RWPE2 (cell line): ENCODE data around the gene NEDD4L.

Experiments used
- ATAC-seq: fragments of 200-7000 bp; cut with Tn5 transposase; 3 replicates; pipeline ENCODE4 v1.9.1; 2021; ENCODE audit warnings: low read depth
- DNase-seq: peaks from one replicate; pipeline ENCODE4 v3.0.0-alpha.2; 2020; ENCODE audit warnings: low spot score
- H3K27ac ChIP-seq: fragments of 450-650 bp; 2 replicates; pipeline ENCODE4 v1.5.1; 2017; ENCODE audit warnings: mild to moderate bottlenecking; ENCODE audit not compliant: poor library complexity, severe bottlenecking
- H3K27me3 ChIP-seq: fragments of 250-450 bp; sonication (Bioruptor Pico); 2 replicates; pipeline ENCODE4 v1.5.1; 2021; ENCODE audit warnings: mild to moderate bottlenecking, moderate library complexity; ENCODE audit not compliant: insufficient read depth, poor library complexity, severe bottlenecking
- H3K36me3 ChIP-seq: fragments of 250-450 bp; sonication (Bioruptor Pico); 2 replicates; pipeline ENCODE4 v1.5.1; 2020; ENCODE audit warnings: low read depth, mild to moderate bottlenecking, moderate library complexity
- H3K4me1 ChIP-seq: fragments of 250-450 bp; sonication (Bioruptor Pico); 2 replicates; pipeline ENCODE4 v1.5.1; 2021; ENCODE audit warnings: mild to moderate bottlenecking, moderate library complexity; ENCODE audit not compliant: insufficient read depth, poor library complexity, severe bottlenecking
- H3K4me3 ChIP-seq: fragments of 250-450 bp; sonication (Bioruptor Pico); 2 replicates; pipeline ENCODE4 v1.5.1; 2021; ENCODE audit warnings: mild to moderate bottlenecking, moderate library complexity; ENCODE audit not compliant: severe bottlenecking
- H3K9me3 ChIP-seq: fragments of 250-450 bp; sonication (Bioruptor Pico); 2 replicates; pipeline ENCODE4 v1.5.1; 2021; ENCODE audit warnings: mild to moderate bottlenecking, moderate library complexity; ENCODE audit not compliant: severe bottlenecking
- TF ChIP-seq, protein P1 (sequence below): fragments of 450-650 bp; IDR thresholded peaks from one replicate; pipeline ENCODE4 v1.5.1; 2017; ENCODE audit warnings: mild to moderate bottlenecking, moderate library complexity; ENCODE audit not compliant: poor library complexity, severe bottlenecking

The NEDD4L gene

DNA sequence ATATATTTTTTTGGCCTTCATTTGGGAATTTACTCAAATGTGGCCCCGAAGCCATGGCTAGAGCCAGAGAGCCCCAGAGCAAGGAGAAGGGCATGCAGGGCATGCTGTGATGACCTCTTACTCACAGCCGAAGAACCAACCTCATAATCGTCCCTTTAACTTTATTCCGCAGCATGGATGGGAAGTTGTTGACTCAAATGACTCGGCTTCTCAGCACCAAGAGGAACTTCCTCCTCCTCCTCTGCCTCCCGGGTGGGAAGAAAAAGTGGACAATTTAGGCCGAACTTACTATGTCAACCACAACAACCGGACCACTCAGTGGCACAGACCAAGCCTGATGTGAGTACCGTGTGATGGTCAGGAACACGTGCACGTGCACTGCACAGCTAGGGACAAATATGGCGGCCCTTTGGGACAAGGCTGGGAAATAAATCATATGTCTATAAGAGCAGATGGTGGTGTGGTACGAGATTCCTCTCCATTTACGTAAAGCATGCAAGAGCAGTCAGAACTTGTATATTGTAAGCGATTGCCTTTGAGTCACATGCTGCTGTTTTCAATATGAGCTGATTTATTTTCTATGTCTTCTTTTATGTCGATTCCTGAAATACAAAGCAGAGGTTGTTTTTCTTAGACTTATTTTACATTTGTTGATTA is 280.9 kb downstream of the NEDD4L start:
- Histone ChIP-seq H3K4me3 (no peak overlapping the region), H3K36me3 (peaks cover 62% of the 10 kb centered on the region), H3K27ac (no peak overlapping the region), H3K9me3 (no peaks in the 10 kb centered on the region), H3K4me1 (peaks cover 6% of the 10 kb centered on the region), H3K27me3 (no peaks in the 10 kb centered on the region)
- ATAC-seq (no peak), DNase-seq (no peak)
- TF ChIP-seq, protein P1, sequence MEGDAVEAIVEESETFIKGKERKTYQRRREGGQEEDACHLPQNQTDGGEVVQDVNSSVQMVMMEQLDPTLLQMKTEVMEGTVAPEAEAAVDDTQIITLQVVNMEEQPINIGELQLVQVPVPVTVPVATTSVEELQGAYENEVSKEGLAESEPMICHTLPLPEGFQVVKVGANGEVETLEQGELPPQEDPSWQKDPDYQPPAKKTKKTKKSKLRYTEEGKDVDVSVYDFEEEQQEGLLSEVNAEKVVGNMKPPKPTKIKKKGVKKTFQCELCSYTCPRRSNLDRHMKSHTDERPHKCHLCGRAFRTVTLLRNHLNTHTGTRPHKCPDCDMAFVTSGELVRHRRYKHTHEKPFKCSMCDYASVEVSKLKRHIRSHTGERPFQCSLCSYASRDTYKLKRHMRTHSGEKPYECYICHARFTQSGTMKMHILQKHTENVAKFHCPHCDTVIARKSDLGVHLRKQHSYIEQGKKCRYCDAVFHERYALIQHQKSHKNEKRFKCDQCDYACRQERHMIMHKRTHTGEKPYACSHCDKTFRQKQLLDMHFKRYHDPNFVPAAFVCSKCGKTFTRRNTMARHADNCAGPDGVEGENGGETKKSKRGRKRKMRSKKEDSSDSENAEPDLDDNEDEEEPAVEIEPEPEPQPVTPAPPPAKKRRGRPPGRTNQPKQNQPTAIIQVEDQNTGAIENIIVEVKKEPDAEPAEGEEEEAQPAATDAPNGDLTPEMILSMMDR, result no peak

DNA sequence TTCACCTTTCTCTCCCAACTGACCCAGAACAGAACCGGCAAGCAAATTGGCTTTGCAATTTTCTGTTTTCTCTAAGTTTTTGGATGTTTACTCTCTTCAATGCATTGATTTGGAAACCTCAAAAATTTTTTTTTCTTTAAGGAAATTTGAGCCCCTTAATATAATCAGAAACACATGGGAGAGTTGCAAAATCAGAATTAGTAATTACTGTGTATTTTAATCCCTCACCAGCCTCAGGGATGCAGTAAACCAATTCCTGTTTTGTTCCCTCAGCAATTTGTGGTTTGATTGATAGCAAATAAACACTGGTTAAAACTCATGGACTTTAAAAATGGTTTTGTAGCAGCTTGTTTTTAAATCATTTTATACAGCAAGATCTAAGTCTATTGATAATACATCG is 281.5 kb downstream of the NEDD4L start:
- Histone ChIP-seq H3K27me3 (no peaks in the 10 kb centered on the region), H3K27ac (no peak overlapping the region), H3K4me3 (no peak overlapping the region), H3K36me3 (peaks cover 67% of the 10 kb centered on the region), H3K9me3 (no peaks in the 10 kb centered on the region), H3K4me1 (peaks cover 6% of the 10 kb centered on the region)
- DNase-seq (no peak), ATAC-seq (no peak)
- TF ChIP-seq, protein P1, result no peak

DNA sequence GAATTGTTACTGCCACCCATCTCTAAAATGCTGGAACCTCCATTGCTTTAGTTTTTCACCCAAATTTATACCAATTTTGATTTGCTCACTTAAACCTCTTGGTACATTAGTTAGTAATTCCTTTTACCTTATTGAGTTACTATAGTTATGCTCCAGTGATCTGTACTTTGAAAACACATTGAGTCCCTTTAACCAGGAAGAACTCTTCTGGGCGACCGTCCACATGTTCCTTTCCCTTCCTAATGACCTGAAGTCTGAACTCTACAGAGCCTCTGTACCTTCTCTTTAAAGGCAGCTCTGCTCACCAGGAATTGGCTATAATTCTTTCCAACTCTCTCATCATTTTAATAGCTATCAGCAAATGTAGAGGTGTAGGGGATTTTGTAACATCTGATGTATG is 290.0 kb downstream of the NEDD4L start:
- DNase-seq (no peak), ATAC-seq (no peak)
- peaks cover 95% of the 10 kb centered on the region for H3K36me3 ChIP-seq
- no peaks in the 10 kb centered on the region for H3K4me1 ChIP-seq
- H3K9me3 ChIP-seq, result no peaks in the 10 kb centered on the region
- no peak overlapping the region for H3K4me3 ChIP-seq
- TF ChIP-seq, protein P1, result no peak
- no peaks in the 10 kb centered on the region for H3K27me3 ChIP-seq
- H3K27ac ChIP-seq, result no peak overlapping the region

DNA sequence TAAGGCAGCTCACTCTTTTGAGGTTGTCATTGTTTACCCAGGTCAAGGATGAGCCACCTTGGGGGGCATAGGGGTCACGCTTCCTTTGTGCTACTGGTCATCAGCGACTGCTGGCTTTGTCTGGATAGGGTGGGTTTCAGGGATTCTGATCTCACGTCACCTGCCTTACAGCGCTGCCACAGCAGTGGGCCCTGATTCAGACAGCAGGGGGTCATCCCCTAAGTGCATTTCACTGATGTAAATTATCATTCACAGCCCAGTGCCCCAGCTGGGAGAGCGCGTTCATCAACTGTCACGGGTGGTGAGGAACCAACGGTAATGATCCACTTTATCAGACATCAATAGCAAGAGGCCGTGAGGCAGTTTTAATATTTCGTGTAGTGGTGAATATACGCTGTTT is 291.2 kb downstream of the NEDD4L start:
- DNase-seq (no peak), ATAC-seq (no peak)
- Histone ChIP-seq H3K4me1 (no peaks in the 10 kb centered on the region), H3K36me3 (peaks cover 83% of the 10 kb centered on the region), H3K27ac (no peak overlapping the region), H3K4me3 (no peak overlapping the region), H3K27me3 (no peaks in the 10 kb centered on the region), H3K9me3 (no peaks in the 10 kb centered on the region)
- TF ChIP-seq, protein P1, result no peak

DNA sequence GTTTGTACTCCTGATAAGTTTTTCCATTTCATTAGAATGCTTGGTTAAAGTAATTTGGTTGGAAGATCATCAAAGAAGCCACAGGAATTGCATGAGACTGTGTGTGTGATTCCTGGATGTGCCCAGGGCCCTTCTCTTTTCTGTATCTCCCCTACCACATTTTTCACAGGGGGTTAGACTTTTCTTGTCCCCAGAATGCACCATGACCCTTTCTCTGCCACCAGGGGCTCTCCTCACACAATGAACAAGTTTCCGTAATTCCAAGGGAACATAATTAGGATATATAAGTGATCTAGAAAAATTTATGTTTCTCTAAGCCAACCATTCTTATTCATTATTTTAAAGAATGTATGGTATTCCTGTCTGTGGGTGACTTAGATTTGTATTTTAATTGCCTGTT is 291.8 kb downstream of the NEDD4L start:
- Histone ChIP-seq H3K4me3 (no peak overlapping the region), H3K27me3 (no peaks in the 10 kb centered on the region), H3K4me1 (no peaks in the 10 kb centered on the region), H3K27ac (no peak overlapping the region), H3K36me3 (peaks cover 82% of the 10 kb centered on the region), H3K9me3 (no peaks in the 10 kb centered on the region)
- TF ChIP-seq, protein P1, result no peak
- DNase-seq (no peak), ATAC-seq (no peak)
